Panc1 (cell line): ENCODE data around the gene PPT2.

ENCODE experiments used
- CTCF ChIP-seq: fragments of 450-650 bp; IDR thresholded peaks from 2 replicates; pipeline ENCODE4 v1.5.1; 2017; ENCODE audit warnings: mild to moderate bottlenecking
- POLR2AphosphoS5 ChIP-seq: IDR thresholded peaks from 2 replicates; pipeline ENCODE4 v1.6.1; 2012; ENCODE audit warnings: mild to moderate bottlenecking, low read depth, low read length, moderate library complexity
- SIN3A ChIP-seq: IDR thresholded peaks from 2 replicates; pipeline ENCODE4 v1.6.1; 2012; ENCODE audit warnings: low read depth, mild to moderate bottlenecking, low read length, moderate library complexity, borderline replicate concordance; ENCODE audit not compliant: insufficient read depth

GRCh38 chr6:32132110-32132509 is 21.8 kb upstream of the PPT2 start:
- TF ChIP-seq CTCF, result no peak
- no peak for TF ChIP-seq SIN3A
- TF ChIP-seq POLR2AphosphoS5, result no peak
